HG02610 (cell line): ENCODE results near the gene RLF.

Source experiments
- ATAC-seq: cut with Tn5 transposase; IDR thresholded peaks from one replicate; pipeline ENCODE4 v1.9.1; 2021; ENCODE audit warnings: mild to moderate bottlenecking, moderate library complexity; ENCODE audit not compliant: unreplicated experiment

The RLF gene

GRCh38 chr1:40224040-40224439 lies 62.9 kb downstream of the RLF start:
- no peak for ATAC-seq

GRCh38 chr1:40226192-40226591 lies 65.0 kb downstream of the RLF start:
- no peak for ATAC-seq

- peak; percentile 95 for ATAC-seq
Measured at GRCh38 chr1:40232444-40232843, 71.3 kb downstream of the RLF start.

GRCh38 chr1:40239626-40240025 lies 78.4 kb downstream of the RLF start:
- no peak for ATAC-seq

GRCh38 chr1:40240390-40240789 lies 79.2 kb downstream of the RLF start:
- ATAC-seq = no peak

GRCh38 chr1:40241362-40241761 lies 80.2 kb downstream of the RLF start:
- peak; percentile 8 for ATAC-seq

GRCh38 chr1:40243351-40243750 lies 82.2 kb downstream of the RLF start:
- no peak for ATAC-seq

GRCh38 chr1:40244138-40244744 lies 83.1 kb downstream of the RLF start:
- no peak for ATAC-seq

- ATAC-seq = no peak
Measured at GRCh38 chr1:40245686-40246085, 84.5 kb downstream of the RLF start.

GRCh38 chr1:40247655-40248054 lies 86.5 kb downstream of the RLF start, which contains the start of gene TMCO2:
Gene TMCO2, plus strand, starts transcription at chr1:40247937. Its CDS starts 57 bp downstream, at chr1:40247994.
- ATAC-seq = no peak

- no peak for ATAC-seq
Measured at GRCh38 chr1:40248412-40248811, 87.2 kb downstream of the RLF start.

GRCh38 chr1:40251456-40251855 lies 90.3 kb downstream of the RLF start:
- no peak for ATAC-seq

GRCh38 chr1:40252601-40253000 lies 91.4 kb downstream of the RLF start:
- ATAC-seq = no peak

- ATAC-seq = no peak
Measured at GRCh38 chr1:40255231-40255630, 94.0 kb downstream of the RLF start.

- no peak for ATAC-seq
Measured at GRCh38 chr1:40256401-40257084, 95.4 kb downstream of the RLF start.

GRCh38 chr1:40257313-40257687 lies 96.1 kb downstream of the RLF start:
- no peak for ATAC-seq

GRCh38 chr1:40257688-40258444 lies 96.7 kb downstream of the RLF start, which contains the start of gene ZMPSTE24:
Gene ZMPSTE24, plus strand, starts transcription at chr1:40258236. Its CDS starts 36 bp downstream, at chr1:40258272.
- ATAC-seq = peak; percentile 93

GRCh38 chr1:40258445-40258769 lies 97.2 kb downstream of the RLF start:
- ATAC-seq = no peak

GRCh38 chr1:40264354-40264781 lies 103.2 kb downstream of the RLF start:
- ATAC-seq = no peak

- no peak for ATAC-seq
Measured at GRCh38 chr1:40265298-40265697, 104.1 kb downstream of the RLF start.

- ATAC-seq = no peak
Measured at GRCh38 chr1:40265919-40266318, 104.7 kb downstream of the RLF start.
